GM18858 (cell line): ENCODE results near the gene TAPBPL.
"Not testable (repeated sequence)": the region's sequence is repeated elsewhere in the genome, so short reads cannot be mapped to it uniquely, and the experiment has no call there.

Source experiments
- ATAC-seq: cut with Tn5 transposase; IDR thresholded peaks from one replicate; pipeline ENCODE4 v1.9.1; 2021; ENCODE audit not compliant: unreplicated experiment

Gene TAPBPL

DNA sequence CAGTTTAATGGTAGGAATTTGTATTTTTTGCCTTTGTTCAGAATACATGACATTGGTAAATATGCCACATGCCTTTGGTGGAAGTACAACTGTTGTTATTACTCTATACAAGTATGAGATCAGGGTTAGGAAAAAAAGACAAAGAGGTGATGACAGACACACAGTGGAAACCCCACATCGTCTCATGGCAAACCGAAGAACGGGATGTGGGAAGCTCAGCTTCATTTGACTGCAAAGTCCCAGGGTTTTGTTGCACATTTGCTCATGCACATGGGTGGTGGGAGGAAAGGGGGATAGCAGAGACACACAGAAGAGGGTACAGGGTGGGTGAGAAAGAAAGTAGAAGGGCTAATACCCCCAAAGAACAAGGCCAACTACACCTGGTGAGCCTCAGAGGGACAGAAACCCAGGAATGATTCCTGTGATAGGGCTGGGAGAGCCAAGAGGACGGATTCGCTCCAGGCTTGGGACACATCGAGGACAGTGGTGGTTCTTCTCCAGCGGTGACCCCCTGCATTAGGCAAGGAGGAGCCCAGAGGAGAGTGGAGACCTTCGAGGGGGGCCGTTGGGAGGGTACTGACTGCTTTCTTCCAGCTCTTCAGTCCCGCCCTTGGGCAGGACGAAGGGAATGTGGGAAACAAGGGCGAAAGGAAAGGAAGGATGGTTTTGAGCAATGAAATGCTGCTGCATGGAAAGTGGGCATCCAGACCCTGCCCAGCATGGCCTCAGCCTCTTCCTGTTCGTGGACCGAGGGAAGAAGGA, 10.6 kb downstream of the TAPBPL start:
- no peak for ATAC-seq

DNA sequence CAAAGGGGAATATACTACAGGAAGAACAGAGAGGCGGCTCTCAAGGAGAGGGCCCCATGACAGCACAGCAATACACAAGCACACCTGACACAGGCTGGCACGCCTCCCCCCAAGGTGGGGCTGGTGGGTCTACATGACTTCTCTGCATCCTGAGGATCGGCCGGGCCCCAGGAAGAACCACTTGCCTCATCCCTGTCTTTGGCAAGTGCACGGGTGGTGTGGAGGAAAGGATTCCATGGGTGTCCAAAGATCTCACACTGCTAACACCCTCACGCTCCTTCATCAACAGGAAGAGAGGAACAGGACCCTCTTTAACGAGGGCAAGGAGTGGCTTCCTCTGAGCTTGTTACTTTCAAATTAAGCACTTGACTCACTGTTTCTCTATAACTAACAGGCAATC, 11.4 kb downstream of the TAPBPL start:
- ATAC-seq: no peak

DNA sequence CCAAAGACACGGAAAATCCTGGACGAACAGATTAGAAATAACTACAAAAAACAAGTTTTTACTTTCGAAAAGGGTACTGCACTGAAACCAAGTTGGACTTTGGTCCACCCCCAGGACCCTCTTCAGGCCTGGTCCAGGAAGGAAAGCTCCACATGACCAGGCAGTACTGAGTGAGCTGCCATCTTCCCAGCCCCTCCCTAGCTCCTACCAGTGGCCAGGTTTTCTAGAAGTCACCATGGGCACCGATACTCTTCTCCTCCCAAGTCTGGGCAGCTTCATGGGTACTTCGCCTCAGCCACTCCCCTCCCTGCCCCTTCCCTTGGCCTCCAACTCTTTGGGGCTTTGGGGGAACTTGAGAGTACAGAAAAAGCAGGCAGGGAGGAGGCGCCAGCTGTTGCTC, 12.0 kb downstream of the TAPBPL start:
- no peak for ATAC-seq

DNA sequence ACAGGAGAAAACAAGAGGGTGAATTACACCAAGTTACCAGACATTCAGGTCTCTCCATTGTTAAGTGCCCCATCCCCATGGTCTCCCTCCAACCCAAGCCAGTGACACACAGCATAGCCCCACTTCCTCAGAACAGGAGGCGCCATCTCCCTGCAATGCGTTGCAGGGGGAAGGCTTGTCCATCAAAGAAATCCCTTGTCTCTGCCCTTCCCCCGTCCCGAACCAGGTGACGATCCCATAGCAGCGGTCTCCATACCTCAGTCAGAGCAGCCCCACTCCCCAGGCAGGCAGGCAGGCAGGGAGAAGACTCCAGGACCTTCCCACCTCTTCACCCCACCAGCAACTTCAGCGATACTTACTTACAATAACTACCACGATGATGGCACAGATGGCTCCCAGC, 12.7 kb downstream of the TAPBPL start:
- ATAC-seq: no peak

DNA sequence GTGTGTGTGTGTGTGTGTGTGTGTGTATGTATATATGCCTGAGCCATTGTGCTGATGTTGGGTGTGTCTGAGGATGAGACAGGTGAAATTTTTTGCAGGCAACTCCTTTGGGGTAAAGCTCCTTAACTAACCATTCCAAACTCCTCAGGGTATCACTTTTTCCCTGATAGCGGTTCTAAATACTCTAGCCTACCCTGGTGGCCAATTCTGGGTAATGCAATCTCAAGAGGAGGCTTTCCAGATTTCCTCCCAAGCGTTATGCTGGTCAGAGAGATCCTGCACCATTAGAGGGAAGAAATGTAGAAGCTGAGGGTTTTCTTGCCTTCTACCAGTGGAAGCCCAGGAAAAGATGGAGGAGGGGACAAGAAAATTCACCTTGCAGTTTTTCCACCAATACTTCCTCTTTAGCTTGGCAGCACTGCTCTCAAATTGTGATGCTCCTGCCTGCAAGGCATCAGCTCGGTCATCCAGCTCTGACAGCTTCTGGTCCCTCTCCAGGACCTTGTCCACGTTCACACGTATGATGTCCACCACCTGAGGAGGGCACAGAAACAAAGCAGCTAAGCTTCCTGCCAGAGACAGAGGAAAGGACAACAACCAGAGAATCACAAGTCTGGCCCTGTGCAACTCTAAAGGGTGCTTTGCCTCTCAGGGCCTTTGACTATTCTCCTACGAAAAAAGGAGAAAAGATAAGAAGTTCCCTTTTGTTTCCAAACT, 13.8 kb downstream of the TAPBPL start:
- ATAC-seq: no peak

DNA sequence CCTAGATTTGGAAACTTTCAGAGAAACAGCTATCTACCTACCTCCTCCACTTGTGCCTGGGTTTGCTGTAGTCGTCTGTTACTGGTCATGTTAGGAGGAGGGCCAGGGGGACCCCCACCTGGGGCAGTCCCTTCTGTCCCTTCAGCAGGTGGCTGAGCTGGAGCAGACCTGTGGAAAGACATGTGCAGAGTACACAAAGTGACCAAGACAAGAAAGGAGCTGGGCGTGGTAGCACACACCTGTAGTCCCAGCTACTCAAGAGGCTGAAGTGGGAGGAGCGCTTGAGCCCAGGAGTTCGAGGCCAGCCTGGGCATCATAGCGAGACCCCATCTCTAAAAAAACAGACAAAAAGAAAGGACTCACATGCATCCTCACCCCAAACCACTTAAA, 14.3 kb downstream of the TAPBPL start:
- no peak for ATAC-seq

DNA sequence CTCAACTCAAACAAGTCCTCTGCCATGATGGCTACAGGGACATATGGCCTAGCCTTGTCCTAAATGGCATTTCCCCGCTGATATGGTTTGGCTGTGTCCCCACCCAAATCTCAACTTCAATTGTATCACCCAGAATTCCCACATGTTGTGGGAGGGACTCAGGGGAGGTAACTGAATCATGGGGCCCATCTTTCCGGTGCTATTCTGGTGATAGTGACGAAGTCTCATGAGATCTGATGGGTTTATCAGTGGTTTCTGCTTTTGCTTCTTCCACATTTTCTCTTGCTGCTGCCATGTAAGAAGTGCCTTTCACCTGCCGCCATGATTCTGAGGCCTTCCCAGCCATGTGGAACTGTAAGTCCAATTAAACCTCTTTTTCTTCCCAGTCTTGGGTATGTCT, 14.9 kb downstream of the TAPBPL start:
- not testable (repeated sequence) for ATAC-seq

DNA sequence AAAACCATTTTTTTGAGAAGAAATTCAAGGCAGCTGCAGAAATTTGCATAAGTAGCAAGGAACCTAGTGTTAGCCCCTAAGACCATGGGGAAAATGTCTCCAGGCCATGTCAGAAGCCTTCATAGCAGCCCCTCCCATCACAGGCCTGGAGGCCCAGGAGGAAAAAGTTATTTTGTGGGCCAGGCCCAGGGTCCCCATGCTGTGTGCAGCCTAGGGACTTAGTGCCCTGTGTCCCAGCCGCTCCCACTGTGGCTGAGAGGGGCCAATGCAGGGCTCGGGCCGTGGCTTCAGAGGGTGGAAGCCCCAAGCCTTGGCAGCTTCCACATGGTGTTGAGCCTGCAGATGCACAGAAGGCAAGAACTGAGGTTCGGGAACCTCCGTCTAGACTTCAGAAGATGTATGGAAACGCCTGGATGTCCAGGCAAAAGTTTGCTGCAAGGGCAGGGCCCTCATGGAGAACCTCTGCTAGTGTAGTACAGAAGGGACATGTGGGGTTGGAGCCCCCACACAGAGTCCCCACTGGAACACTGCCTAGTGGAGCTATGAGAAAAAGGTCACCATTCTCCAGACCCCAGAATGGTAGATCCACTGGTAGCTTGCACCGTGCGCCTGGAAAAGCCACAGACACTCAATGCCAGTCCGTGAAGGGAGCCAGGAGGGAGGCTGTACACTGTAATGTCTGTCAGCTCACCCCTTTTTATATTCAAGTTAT, 15.9 kb downstream of the TAPBPL start:
- not testable (repeated sequence) for ATAC-seq

DNA sequence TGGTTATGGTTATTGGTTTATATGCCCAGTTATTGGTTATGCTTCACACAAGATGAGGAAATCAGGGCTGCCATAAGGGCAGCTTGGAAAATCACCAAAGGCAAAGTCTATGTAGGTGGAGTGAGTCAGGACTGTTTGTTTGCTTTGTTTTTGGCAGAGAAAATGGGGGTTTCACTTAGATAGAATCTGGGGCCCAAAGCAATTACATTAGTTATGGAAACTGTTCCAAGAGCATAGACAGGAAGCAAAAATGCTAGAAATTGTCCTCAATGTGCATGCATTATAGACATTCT, 16.4 kb downstream of the TAPBPL start:
- ATAC-seq: no peak

DNA sequence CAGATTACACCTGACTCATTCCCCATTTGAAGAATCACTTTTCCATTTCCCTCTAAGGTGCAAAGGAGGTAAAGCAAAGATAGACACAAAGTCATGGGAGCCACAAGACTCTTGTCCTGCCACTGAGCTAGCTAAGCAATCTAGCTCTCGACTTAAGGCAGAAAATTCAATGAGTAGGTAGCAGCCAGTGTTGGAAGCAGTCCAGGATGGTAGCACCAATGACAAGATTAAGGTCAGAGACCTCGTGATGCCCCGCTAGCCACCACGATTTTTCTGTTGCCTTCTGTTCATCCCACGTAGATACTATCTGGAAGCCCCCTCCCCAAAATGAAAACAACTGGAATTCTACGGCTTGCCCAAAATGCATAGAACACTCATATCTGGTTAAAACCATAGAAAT, 17.2 kb downstream of the TAPBPL start:
- ATAC-seq: no peak

DNA sequence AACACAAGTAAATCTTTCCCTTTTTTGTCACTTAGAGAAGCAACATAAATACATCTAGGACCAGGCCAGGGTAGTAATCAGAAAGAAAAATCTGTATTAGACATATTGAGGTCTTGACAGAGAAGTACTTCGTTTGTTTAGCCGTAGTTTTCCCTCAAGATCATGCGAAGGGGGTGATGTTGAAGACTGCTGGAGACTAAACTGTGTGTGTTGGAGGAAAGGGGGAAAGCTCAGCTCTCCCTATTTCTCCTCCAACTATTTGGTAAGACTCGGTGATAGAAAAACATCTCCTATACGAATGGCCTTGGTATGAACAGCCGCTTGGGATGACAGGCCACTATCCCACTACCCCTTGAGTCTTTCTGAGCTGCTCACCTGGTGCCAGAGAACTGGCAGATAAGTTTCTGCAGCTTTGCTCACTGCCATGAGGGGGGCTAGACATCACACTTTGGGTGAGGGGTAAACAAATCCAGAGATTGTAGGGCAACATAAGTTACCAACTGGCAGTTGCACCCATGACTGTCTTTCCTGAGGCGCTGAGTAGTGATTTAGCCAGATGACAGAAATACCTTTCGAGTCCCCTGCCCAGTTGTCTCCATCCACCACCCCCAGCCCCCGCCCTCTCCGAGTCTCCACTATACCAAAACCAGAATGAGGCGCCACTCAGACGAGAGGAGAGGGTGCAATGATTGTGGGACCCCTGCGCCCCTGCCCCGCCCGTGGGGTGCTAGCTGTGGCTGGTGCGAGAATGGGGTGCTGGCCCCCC, 17.9 kb downstream of the TAPBPL start:
- no peak for ATAC-seq

DNA sequence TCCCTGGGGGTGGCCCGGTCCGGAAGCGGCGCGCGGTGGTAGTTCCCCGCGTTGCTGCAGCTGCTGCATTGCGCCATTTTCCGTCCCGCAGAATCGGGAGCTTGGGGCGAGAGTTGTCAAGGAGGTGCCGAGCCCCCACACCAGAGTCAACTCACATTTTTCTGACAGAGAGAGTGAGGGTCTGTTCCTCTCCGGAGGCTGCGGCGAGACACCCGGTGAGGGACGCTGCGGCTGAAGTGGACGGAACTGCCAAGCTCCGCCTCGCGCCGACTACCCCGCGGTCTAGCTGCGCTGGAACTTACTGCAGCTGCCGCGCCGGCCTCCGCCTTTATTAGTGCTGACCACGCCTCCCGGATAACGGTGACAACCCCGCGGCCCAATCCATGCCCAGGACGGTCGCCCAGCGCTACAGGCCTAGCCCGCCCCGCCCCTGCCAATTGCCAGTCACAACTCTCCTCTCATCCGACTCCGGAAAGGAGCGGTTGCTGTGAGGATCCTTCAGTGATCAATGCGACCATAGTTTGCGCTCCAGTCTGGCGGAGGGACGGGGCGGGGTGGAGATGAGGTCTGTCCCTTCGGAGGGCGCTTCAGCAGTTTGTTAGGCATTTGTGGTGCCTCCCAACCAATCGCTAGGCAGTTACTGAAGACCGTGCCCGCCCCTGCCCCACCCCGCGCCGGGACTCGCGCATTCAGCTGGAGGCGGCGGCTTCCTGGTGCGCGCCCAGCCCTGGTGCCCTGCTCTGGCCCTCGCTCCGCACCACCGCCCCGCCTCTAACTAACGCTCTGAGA, 18.7 kb downstream of the TAPBPL start, which contains the start of gene VAMP1:
VAMP1 (minus strand) TSS at position 303 of the 789 bp plus-strand sequence; CDS start at position 157, 146 bp downstream.
- peak; percentile 60 for ATAC-seq

DNA sequence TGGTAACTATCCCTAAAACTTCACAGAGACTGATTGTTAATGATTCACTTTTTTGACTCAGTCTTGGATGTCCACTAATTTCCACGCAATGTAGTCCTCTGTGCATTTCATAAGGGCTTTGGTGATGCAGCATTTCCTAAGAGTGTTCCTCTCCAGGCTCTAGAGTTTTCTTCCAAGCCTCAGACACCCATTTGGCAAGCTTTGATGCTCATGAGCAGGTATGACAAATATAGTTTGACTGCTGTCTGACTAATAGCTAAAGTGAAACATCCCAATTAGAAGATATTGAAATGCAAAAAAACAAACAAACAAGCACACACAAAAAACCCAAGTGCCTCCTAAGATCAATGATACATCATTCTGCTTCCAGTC, 20.1 kb downstream of the TAPBPL start:
- no peak for ATAC-seq

DNA sequence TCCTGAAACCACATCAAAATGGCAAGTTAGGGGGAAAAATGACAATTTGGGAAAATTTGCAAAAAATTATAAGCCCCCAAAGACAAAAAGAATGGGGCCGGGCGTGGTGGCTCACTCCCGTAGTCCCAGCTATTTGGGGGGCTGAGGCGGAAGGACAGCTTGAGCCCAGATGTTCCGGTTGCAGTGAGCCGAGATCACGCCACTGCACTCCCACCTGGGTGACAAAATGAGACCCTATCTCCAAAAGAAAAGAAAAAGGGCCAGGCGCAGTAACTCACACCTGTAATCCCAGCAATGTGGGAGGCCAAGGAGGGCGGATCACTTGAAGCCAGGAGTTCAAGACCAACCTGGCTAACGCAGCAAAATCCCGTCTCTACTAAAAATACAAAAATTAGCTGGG, 20.6 kb downstream of the TAPBPL start:
- no peak for ATAC-seq

DNA sequence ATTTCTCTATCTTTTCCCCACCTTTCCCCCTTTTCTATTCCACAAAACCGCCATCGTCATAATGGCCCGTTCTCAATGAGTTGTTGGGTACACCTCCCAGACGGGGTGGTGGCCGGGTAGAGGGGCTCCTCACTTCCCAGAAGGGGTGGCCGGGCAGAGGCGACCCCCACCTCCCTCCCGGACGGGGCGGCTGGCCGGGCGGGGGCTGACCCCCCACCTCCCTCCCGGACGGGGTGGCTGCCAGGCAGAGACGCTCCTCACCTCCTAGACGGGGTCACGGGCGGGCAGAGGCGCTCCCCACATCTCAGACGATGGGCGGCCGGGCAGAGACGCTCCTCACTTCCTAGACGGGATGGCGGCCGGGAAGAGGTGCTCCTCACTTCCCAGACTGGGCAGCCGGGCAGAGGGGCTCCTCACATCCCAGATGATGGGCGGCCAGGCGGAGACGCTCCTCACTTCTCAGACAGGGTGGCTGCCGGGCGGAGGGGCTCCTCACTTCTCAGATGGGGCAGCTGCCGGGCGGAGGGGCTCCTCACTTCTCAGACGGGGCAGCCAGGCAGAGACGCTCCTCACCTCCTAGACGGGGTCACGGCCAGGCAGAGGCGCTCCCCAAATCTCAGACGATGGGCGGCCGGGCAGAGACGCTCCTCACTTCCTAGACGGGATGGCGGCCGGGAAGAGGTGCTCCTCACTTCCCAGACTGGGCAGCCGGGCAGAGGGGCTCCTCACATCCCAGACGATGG, 23.6 kb downstream of the TAPBPL start:
- not testable (repeated sequence) for ATAC-seq

DNA sequence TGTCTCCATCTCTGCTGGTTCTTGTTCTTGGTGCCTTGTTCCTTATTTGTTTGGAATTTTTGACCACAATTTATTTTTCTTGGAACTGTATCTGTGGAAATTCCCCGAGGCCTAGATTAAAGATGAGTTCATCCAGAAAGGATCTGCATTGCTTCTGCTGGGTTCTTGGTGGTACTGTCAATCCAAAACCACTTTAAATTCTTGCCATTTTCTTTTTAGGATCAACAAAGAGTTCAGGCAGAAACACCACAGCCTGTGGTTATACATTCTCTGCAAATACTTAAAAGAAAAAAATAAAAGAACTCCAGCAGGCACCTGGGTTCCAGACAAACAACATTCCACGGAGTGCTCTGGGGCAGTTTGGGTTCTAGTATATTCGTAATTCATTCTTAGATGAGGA, 24.6 kb downstream of the TAPBPL start:
- ATAC-seq: no peak

DNA sequence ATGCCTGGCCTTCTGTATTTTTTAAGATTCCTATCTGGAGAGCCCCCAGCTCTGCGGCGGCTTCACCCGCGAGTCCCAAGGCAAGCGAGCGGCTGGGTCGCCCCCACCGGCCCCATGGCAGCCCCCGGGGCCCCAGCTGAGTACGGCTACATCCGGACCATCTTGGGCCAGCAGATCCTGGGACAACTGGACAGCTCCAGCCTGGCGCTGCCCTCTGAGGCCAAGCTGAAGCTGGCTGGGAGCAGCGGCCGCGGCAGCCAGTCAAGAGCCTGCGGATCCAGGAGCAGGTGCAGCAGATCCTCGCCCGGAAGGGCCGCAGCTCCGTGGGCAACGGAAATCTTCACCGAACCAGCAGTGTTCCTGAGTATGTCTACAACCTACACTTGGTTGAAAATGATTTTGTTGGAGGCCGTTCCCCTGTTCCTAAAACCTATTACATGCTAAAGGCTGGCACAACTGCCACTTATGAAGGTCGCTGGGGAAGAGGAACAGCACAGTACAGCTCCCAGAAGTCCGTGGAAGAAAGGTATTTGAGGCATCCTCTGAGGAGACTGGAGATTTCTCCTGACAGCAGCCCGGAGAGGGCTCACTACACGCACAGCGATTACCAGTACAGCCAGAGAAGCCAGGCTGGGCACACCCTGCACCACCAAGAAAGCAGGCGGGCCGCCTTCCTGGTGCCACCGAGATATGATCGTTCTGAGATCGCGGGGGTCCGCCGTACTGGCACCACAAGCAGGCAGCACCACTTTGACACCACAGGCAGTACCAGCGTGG, 25.9 kb downstream of the TAPBPL start:
- ATAC-seq: not testable (repeated sequence)

DNA sequence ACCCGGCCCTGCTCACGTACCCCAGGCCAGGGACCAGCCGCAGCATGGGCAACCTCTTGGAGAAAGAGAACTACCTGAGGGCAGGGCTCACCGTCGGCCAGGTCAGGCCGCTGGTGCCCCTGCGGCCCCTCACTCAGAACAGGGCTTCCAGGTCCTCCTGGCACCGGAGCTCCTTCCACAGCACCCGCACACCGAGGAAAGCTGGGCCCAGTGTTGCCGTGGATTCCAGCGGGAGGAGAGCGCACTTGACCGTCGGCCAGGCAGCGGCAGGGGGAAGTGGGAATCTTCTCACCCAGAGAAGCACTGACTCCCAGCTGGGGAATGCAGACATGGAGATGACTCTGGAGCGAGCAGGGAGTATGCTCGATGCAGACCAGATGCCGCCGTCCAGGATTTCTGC, 26.6 kb downstream of the TAPBPL start:
- no peak for ATAC-seq

DNA sequence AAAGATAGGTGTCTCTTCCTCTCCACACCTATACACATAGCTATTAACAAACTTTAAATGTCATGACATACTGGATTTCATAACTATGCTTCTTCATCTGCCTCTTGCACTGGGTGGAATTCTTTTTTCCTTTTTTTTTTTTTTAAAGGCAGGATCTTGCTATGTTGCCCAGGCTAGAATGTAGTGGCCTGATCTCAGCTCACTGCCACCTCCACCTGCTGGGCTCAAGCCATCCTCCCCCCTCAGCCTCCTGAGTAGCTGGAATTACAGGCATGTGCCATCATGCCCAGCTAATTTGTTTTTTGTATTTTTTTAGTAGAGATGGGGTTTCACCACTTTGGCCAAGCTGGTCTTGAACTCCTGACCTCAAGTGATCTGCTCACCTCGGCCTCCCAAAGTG, 36.4 kb downstream of the TAPBPL start:
- ATAC-seq: no peak
